Prostate gland (tissue), 2 donors: ENCODE measurements around the gene NR6A1. TPM values are rescaled to one million over a fixed set of nuclear protein-coding genes. Genes with fewer than 3 reads are reported as not detected.

ENCODE experiments used
- DNase-seq: peaks from one replicate; pipeline ENCODE4 v3.0.0-alpha.2; 2019; ENCODE audit warnings: low spot score
- H3K27ac ChIP-seq, 2 donors: fragments of 200-600 bp; sonication (generic); 2 replicates each; pipeline ENCODE4 v1.5.1; 2017 to 2019
- H3K27me3 ChIP-seq: fragments of 200-600 bp; sonication (generic); replicated peaks from 2 replicates; pipeline ENCODE4 v1.5.1; 2019; ENCODE audit not compliant: insufficient read depth
- H3K36me3 ChIP-seq, 2 donors: fragments of 200-600 bp; sonication (generic); 1 replicate in 1 of 2; 2 replicates in 1 of 2; pipeline versions ENCODE4 v1.5.1 to v1.8.1; 2017 to 2019
- H3K4me1 ChIP-seq: fragments of 200-600 bp; sonication (generic); replicated peaks from 2 replicates; pipeline ENCODE4 v1.5.1; 2019
- H3K4me3 ChIP-seq, 2 donors: fragments of 200-600 bp; sonication (generic); 2 replicates each; pipeline ENCODE4 v1.5.1; 2017 to 2019
- H3K9me3 ChIP-seq: fragments of 200-600 bp; sonication (generic); 2 replicates; pipeline ENCODE4 v1.5.1; 2017
- POLR2A ChIP-seq: fragments of 450-650 bp; IDR thresholded peaks from one replicate; pipeline ENCODE4 v1.6.1; 2016; ENCODE audit warnings: antibody characterized with exemption, mild to moderate bottlenecking
- POLR2AphosphoS5 ChIP-seq: sonication (generic); formaldehyde crosslinking; IDR thresholded peaks from one replicate; pipeline ENCODE4 v1.6.1; 2017; ENCODE audit warnings: antibody characterized with exemption
- WGBS: methylation state at CpG from one replicate; pipeline ENCODE4 v1.1.5; 2018; 5-methylcytosine and 5-hydroxymethylcytosine counted together
- intact Hi-C: fragments of 100-400 bp; cut with DNase I; formaldehyde crosslinking; loops from one replicate; pipeline ENCODE4 v1.14.2; 2022
- total RNA-seq, 2 donors: library from RNA; depleted of rRNA; stranded (reverse); fragments of >200 nt; gene quantifications; one replicate each; pipeline ENCODE4 v1.1.0, GENCODE V29; 2016
- TF ChIP-seq, protein P1 (sequence below), 4 experiments: fragments of 200-600 bp in 2 of 4; fragments of 450-650 bp in 2 of 4; sonication (generic) in 2 of 4; IDR thresholded peaks; 1 replicate in 3 of 4; 2 replicates in 1 of 4; pipeline ENCODE4 v1.5.1; 2016 to 2019; ENCODE audit warnings: antibody characterized with exemption in 4 of 4, mild to moderate bottlenecking in 2 of 4, moderate library complexity in 2 of 4

The NR6A1 gene
- total RNA-seq, 2 donors from 2014 or later = 1.3 to 53.7 TPM

DNA sequence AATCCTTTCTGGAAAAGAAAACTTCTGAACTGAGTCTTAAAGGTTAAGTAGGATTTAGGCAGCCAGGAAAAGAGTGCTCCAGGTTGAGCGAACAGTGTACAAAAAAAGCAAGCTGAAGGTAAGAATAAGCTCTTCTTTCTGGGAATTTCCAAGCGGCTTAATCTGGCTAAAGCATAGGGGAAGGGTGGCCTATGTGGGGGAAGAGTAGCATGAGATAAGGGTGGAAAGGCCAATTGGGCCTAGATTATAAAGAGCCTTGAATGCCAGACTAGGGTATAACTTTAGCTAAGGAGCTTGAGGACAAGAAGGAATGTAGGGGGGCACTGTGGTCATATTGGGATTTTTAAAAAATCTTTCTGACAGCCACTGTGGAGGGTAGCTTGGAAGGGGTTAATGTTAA, 226.6 kb downstream of the NR6A1 start:
- DNase-seq = no peak
- Histone ChIP-seq H3K36me3 (no peaks in the 10 kb centered on the region), H3K4me3 (no peak overlapping the region), H3K4me1 (no peaks in the 10 kb centered on the region), H3K9me3 (no peaks in the 10 kb centered on the region), H3K27me3 (no peaks in the 10 kb centered on the region), H3K27ac (no peak overlapping the region)
- intact Hi-C loops = no loop called here
- WGBS = 98% methylated on average over 2 of the region's 2 CpGs
- TF ChIP-seq POLR2AphosphoS5 = no peak
- TF ChIP-seq, protein P1, sequence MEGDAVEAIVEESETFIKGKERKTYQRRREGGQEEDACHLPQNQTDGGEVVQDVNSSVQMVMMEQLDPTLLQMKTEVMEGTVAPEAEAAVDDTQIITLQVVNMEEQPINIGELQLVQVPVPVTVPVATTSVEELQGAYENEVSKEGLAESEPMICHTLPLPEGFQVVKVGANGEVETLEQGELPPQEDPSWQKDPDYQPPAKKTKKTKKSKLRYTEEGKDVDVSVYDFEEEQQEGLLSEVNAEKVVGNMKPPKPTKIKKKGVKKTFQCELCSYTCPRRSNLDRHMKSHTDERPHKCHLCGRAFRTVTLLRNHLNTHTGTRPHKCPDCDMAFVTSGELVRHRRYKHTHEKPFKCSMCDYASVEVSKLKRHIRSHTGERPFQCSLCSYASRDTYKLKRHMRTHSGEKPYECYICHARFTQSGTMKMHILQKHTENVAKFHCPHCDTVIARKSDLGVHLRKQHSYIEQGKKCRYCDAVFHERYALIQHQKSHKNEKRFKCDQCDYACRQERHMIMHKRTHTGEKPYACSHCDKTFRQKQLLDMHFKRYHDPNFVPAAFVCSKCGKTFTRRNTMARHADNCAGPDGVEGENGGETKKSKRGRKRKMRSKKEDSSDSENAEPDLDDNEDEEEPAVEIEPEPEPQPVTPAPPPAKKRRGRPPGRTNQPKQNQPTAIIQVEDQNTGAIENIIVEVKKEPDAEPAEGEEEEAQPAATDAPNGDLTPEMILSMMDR (IDR thresholded peaks at IDR 0.05) = no peak
- TF ChIP-seq POLR2A = no peak

DNA sequence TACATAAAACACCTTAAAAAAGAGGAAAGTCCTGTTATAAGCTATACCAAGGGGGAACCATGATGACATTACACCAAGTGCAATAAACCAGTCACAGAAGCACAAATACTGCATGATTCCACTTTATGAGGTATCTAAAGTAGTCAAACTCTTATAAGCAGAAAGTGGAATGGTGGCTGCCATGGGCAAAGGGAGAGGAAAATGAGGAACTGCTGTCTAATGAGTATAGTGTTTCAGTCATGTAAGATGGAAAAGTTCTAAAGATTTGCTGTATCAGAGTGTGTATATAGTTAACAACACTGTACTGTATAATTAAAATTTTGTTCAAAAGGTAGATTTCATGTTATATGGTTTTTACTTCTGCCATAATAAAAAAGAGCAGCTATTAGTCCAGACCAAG, 229.3 kb downstream of the NR6A1 start:
- Histone ChIP-seq H3K36me3 (no peaks in the 10 kb centered on the region), H3K4me3 (no peak overlapping the region), H3K27ac (no peak overlapping the region), H3K9me3 (no peaks in the 10 kb centered on the region), H3K4me1 (no peaks in the 10 kb centered on the region), H3K27me3 (no peaks in the 10 kb centered on the region)
- TF ChIP-seq POLR2A (no peak), POLR2AphosphoS5 (no peak)
- TF ChIP-seq, protein P1 (IDR thresholded peaks at IDR 0.05) = no peak
- no peak for DNase-seq
- intact Hi-C loops = no loop called here

DNA sequence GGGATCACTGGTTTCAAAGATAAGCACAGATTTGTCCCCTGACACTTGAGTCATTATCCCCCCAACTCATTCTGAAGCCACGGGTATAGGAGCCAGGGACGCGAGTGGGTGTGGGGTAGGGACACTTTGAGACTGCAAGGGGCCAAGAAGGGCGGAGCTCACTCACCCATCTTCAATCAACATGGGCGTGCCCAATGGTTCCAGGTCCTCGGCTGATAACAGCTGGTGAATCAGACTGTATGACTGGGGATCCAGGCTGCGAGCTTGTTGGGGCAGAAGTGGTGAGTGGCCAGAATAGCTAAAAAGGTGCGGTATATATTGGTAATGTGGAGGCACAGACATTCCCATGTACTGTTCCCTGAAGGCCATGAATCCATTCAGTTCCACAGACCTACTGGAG, 233.2 kb downstream of the NR6A1 start:
- Histone ChIP-seq H3K9me3 (no peaks in the 10 kb centered on the region), H3K4me1 (no peaks in the 10 kb centered on the region), H3K4me3 (no peak overlapping the region), H3K27me3 (no peaks in the 10 kb centered on the region), H3K27ac (no peak overlapping the region), H3K36me3 (no peaks in the 10 kb centered on the region)
- TF ChIP-seq POLR2AphosphoS5 = no peak
- TF ChIP-seq, protein P1 (IDR thresholded peaks at IDR 0.05) = no peak
- DNase-seq = no peak
- intact Hi-C loops = loop anchor here (2.0 to 5.0 kb wide), 2 partner anchors 119 to 411 kb away; no protein-coding TSS in a partner anchor
- WGBS = 88% methylated on average over 8 of the region's 8 CpGs

DNA sequence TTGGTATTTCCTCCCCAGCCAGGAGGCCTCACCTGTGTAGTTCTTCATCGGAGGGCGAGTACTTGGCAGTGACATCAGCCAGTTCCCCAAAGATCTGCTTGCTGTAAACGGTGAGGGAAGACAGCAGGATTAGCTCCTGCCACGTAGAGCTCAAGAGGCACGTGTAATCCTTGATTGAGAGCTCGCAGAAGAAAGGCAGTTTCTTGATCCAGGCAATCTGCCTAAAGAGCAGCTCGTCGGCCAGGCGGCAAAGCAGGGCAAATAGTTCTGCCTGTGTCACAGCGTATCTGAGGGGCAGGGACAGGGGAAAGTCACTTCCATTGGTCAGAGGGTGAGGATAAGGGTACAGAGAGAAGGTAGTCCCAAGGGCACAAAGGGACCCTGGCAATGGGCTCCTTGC, 235.3 kb downstream of the NR6A1 start:
- intact Hi-C loops = loop anchor here (2.0 to 5.0 kb wide), 2 partner anchors 117 to 409 kb away; no protein-coding TSS in a partner anchor
- H3K4me1 ChIP-seq = no peaks in the 10 kb centered on the region
- 86% methylated on average over 10 of the region's 10 CpGs for WGBS
- no peak overlapping the region for H3K4me3 ChIP-seq
- H3K27me3 ChIP-seq = no peaks in the 10 kb centered on the region
- no peaks in the 10 kb centered on the region for H3K36me3 ChIP-seq
- TF ChIP-seq, protein P1 (IDR thresholded peaks at IDR 0.05) = no peak
- TF ChIP-seq POLR2A = no peak
- no peak for TF ChIP-seq POLR2AphosphoS5
- H3K9me3 ChIP-seq = no peaks in the 10 kb centered on the region
- no peak for DNase-seq
- no peak overlapping the region for H3K27ac ChIP-seq

DNA sequence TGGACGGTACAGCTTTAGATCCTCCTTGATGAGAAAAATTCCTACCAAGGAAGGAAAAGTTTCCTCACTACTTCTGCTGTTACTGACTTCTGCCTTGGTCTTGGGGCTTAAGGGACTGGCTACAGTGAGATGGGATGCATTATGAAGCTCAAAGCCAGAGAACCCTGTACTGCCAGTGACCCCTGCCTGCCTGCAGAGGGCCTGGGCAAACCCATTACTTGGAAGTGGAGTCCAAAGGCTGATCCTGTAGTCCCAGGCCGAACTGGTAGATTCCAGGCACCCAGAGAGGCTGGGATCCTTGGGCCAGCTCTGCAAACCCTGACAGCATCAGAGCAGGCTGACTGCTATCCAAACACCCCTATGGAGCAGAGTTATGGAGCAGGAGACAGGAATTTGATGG, 238.2 kb downstream of the NR6A1 start:
- TF ChIP-seq POLR2AphosphoS5 = no peak
- no peak for TF ChIP-seq POLR2A
- TF ChIP-seq, protein P1 (IDR thresholded peaks at IDR 0.05) = no peak
- no peak for DNase-seq
- Histone ChIP-seq H3K9me3 (no peaks in the 10 kb centered on the region), H3K4me1 (no peaks in the 10 kb centered on the region), H3K27me3 (no peaks in the 10 kb centered on the region), H3K36me3 (no peaks in the 10 kb centered on the region), H3K4me3 (no peak overlapping the region), H3K27ac (no peak overlapping the region)
- intact Hi-C loops = no loop called here
- 100% methylated on average over 2 of the region's 2 CpGs for WGBS
